Keratinocyte (primary cell): Measurements from ENCODE around the gene DOCK1.

Experiments used
- EZH2 ChIP-seq: IDR thresholded peaks from one replicate; pipeline ENCODE4 v1.6.1; 2012; ENCODE audit warnings: inconsistent platforms, mild to moderate bottlenecking, low read length, moderate library complexity
- TF ChIP-seq, protein P1 (sequence below), 3 experiments: IDR thresholded peaks in 1 of 3; conservative IDR thresholded peaks in 1 of 3; optimal IDR thresholded peaks in 1 of 3; 2 replicates in 2 of 3; 3 replicates in 1 of 3; pipeline versions ENCODE3 to v1.5.1; 2011; ENCODE audit warnings: low read length in 3 of 3, mild to moderate bottlenecking in 3 of 3, moderate library complexity in 2 of 3, control low read depth in 1 of 3, inconsistent platforms in 1 of 3; ENCODE audit not compliant: insufficient read depth in 2 of 3; ENCODE audit errors: extremely low read depth in 1 of 3

DNA sequence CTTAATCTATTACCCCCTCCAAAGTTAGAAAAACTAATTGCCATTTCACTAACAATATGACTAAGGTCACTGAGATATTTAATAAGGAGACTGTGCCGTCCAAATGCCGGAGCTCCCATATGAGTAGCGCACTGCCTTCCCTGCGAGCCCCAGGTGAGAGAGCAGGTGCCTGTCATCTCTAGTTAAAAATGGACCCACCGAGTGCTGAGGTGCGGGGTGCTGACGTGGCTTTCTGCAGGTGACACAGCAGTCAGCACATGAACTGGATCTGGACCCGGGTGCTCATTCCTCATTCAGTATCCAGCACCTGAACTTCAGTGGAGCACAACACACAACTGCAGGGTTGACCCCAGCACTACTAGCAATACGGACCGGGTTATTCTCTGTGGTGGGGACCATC lies 505.8 kb downstream of the DOCK1 start:
- TF ChIP-seq, protein P1, sequence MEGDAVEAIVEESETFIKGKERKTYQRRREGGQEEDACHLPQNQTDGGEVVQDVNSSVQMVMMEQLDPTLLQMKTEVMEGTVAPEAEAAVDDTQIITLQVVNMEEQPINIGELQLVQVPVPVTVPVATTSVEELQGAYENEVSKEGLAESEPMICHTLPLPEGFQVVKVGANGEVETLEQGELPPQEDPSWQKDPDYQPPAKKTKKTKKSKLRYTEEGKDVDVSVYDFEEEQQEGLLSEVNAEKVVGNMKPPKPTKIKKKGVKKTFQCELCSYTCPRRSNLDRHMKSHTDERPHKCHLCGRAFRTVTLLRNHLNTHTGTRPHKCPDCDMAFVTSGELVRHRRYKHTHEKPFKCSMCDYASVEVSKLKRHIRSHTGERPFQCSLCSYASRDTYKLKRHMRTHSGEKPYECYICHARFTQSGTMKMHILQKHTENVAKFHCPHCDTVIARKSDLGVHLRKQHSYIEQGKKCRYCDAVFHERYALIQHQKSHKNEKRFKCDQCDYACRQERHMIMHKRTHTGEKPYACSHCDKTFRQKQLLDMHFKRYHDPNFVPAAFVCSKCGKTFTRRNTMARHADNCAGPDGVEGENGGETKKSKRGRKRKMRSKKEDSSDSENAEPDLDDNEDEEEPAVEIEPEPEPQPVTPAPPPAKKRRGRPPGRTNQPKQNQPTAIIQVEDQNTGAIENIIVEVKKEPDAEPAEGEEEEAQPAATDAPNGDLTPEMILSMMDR (optimal IDR thresholded peaks at IDR 0.05 in 1 of 3, IDR thresholded peaks at IDR 0.05 in 1 of 3, conservative IDR thresholded peaks at IDR 0.05 in 1 of 3; ENCODE audit: extremely low read depth in 1 of 3, insufficient read depth in 2 of 3, low read length in 3 of 3), result no peak
- TF ChIP-seq EZH2, result no peak
